Adrenal gland (tissue), 5 donors: ENCODE measurements around the gene KPRP.

Experiments
- POLR2A ChIP-seq, 2 donors: fragments of 450-650 bp; IDR thresholded peaks; one replicate each; pipeline ENCODE4 v1.6.1; 2017; ENCODE audit warnings: antibody characterized with exemption in 2 of 2, mild to moderate bottlenecking in 2 of 2, moderate library complexity in 1 of 2
- TF ChIP-seq, protein P1 (sequence below), 6 experiments: fragments of 450-650 bp in 4 of 6; fragments of 200-600 bp in 2 of 6; sonication (generic) in 1 of 6; IDR thresholded peaks; 1 replicate in 5 of 6; 2 replicates in 1 of 6; pipeline versions ENCODE4 v1.5.1 to v1.8.0; 2016 to 2021; ENCODE audit warnings: antibody characterized with exemption in 6 of 6, mild to moderate bottlenecking in 2 of 6, moderate library complexity in 1 of 6
- donor health status: DM: no; HTN: no; CAD: no.

DNA sequence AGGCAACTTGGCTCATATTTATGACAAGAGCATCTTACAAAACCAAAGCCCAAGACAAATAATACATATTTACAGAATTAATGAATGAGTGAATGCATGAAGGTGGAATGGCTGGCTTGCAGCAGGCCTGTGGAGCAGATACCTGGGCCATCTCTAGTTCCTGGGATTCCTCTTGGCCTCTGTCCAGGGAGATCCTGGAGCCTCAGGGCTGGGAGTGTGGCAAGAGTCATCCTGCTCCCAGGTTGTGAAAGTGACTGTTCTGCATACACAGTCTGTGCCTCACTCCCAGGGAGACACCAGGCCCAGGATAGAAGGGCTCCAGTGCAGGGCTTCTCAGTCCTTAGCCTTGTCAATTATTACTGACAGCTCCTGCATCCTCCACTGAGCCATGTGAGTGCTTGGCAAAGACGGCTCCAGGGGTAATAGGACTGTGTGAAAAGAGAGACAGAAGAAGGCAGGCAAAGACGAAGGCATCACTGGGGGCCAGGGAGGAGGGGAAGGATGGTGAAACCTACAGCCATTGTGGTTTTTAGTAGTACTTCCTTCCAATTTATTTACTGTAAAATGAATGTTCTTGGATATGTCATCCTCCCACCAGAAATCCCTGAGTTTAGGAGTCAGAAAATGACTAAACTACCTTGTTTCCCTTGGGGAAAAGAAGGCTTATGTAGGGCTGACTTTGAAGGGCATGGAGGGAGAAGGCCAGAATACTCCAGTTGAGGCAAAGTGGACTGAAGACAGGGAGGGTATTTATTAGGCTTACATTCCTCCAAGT lies 14.3 kb upstream of the KPRP start:
- TF ChIP-seq, protein P1, sequence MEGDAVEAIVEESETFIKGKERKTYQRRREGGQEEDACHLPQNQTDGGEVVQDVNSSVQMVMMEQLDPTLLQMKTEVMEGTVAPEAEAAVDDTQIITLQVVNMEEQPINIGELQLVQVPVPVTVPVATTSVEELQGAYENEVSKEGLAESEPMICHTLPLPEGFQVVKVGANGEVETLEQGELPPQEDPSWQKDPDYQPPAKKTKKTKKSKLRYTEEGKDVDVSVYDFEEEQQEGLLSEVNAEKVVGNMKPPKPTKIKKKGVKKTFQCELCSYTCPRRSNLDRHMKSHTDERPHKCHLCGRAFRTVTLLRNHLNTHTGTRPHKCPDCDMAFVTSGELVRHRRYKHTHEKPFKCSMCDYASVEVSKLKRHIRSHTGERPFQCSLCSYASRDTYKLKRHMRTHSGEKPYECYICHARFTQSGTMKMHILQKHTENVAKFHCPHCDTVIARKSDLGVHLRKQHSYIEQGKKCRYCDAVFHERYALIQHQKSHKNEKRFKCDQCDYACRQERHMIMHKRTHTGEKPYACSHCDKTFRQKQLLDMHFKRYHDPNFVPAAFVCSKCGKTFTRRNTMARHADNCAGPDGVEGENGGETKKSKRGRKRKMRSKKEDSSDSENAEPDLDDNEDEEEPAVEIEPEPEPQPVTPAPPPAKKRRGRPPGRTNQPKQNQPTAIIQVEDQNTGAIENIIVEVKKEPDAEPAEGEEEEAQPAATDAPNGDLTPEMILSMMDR (IDR thresholded peaks at IDR 0.05): no peak
- TF ChIP-seq POLR2A (IDR thresholded peaks at IDR 0.05): no peak
